Measurements from ENCODE around the gene P2RY6. TPM values are rescaled to one million over a fixed set of nuclear protein-coding genes. Genes with fewer than 3 reads are reported as not detected.
"Not testable (repeated sequence)": the region's sequence is repeated elsewhere in the genome, so short reads cannot be mapped to it uniquely, and the experiment has no call there.

P2RY6 gene, protein sequence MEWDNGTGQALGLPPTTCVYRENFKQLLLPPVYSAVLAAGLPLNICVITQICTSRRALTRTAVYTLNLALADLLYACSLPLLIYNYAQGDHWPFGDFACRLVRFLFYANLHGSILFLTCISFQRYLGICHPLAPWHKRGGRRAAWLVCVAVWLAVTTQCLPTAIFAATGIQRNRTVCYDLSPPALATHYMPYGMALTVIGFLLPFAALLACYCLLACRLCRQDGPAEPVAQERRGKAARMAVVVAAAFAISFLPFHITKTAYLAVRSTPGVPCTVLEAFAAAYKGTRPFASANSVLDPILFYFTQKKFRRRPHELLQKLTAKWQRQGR
- 0.17 TPM in 1 of 2 replicates, not detected in the other for total RNA-seq (2014; rRNA removed)
- polyA plus RNA-seq (2012) = 0.60 TPM

DNA sequence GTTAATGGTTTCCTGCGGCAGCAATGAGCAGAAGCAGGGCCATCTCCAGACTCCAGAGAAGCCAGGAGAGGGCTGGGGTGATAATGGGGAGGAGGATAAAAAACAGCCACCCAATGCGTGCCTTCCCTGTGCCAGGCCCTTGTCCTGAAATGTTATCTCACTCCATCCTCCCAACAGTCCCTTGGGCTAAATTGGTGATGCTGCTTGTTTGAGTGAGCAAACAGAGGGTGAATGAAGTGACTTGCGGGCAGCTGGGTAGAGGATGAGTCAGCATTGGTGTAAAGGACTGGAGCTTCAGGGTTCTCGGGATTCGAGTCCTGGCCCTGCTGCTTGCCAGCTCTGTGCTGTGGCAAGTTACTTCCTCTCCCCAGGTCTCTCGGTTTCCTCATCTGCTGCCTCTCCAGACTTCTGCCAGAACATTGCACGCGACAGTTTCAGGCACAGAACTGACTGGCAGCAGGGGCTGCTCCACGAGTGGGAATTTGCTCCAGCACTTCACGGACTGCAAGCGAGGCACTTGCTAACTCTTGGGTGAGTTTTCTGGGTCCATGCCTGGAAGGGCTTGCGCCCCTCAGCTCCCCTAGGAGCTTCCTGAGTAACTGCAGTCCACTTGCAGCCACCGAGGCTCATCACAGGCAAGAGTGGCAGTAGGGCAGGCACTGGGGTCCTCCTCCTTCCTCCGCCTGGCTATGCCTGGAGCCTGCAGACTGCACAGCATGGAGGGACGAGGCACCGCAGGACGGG is at the start of gene P2RY6:
TSS of gene P2RY6 (plus strand) at position 403 of the 744 bp plus-strand sequence. CDS start 24,181 bp downstream, outside the sequence.
- peak; percentile 67 for DNase-seq (ENCODE audit: low read depth)

DNA sequence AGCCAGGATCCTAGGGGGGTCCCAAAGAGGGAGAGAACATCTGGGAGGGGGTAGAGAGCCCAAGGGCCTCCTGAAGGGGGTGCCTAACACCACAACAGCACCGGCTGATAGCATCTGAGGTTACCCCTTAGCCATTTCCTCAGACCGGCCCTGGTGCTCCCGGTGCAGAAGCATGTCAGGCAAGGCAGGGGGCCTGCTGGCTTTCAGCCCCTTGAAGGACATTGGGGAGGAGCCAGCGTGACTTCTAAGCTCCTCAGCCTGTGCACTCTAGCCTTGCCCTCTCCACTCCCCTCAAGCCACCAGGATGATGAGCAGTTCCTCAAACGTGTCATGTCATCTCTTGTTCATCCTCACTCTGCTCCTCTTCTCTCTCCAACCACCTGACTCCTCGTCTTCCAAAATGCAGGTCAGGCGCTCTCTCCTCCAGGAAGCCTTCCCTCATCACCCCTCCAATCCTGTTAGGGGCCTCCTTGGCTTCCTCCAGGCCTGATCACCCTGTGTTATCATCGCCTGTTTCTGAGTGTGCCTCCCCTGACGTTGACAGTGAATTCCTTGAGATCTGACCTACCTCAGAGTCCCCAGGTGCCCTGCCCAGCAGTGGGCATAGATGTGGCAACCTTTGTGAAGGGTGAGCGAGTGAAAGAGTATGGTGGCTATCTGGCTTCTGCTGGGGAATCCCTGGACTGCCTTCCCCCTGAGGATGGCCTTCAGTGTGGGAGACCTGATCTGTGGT is 48.0 kb upstream of the P2RY6 start:
- DNase-seq (ENCODE audit: low read depth) = no peak

DNA sequence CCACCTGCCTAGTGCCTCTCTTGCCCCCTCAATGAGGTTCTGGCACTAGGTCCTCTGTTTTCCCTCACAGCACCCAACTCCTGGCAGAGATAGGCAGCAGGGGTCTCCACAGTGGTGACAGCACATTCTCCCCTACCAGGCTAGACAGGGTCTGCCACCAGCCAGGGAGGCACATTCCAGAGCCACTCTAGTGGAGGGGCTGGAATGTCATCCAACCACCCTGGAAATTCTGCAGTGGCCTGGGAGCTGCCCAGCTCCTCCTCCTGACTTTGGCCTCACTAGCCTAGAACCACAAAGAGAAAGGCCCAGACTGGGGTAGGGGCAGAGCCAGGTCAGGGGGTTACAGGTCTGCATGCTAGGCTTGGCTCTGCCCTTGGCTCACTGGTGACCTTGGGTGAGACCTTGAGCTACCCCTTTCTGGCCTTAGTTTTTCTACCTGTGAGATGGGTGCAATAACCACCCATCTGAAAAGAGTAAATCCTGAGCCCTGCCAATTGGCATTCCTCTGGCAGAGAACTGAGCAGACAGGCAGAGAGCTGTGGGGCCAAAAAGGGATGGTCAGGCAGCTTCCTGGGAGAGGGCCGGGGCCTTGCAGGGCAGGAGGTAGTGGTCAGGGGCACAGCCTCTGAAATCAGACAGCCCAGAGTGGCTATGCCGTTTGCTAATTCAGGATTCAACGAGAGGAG is 47.0 kb upstream of the P2RY6 start:
- DNase-seq (ENCODE audit: low read depth) = no peak

DNA sequence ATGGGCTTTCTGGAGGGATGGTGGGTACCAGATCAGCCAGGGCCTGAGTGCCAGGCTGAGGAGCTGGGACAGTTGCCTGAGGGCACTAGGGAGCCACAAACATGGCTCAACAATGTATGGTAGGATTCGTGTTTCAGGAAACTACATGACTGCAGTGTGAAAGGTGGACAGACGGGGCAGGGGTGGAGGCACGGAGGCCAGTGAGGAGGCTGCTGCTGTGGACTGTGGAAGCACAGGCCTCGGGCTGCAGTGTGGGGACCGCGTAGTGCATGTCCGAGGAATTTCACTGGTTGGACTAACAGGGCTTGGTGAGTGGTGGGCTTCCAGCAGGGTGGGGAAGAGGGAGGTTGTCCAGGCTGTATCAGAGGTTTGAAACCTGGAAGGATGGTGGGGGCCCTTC is 46.3 kb upstream of the P2RY6 start:
- DNase-seq (ENCODE audit: low read depth) = no peak

DNA sequence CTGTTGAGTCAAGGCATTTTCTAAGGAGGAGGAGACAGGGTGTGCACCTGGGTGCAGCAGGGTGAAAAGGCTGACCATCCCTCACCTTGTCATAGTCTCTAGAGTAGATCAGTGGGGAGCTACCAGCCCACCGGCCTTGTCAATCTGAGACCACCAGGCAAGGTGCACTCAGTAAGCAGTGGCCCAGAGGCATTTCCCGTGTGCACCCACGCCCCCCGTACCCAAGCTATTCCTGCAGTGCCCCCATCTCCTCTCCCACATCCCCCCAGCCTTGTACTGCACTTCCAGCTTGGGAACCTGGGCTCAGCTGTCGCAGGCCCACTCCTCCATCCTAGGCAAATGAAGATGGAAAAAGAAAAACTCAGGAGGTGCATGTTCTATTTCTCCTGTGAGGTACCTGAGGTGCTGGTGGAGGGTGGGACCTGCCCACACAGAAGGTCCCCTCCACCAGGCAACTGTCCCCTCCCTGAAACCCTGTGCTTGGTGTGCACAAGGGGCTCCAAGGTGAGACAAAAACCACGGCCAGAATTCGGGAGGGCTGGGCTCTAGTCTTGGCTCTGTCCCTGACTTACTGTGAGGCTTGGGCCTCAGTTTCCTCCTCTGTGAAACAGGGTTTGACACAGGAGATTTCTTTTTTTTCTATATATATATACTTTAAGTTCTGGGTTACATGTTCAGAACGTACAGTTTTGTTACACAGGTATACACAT is 45.7 kb upstream of the P2RY6 start:
- DNase-seq (ENCODE audit: low read depth) = no peak

DNA sequence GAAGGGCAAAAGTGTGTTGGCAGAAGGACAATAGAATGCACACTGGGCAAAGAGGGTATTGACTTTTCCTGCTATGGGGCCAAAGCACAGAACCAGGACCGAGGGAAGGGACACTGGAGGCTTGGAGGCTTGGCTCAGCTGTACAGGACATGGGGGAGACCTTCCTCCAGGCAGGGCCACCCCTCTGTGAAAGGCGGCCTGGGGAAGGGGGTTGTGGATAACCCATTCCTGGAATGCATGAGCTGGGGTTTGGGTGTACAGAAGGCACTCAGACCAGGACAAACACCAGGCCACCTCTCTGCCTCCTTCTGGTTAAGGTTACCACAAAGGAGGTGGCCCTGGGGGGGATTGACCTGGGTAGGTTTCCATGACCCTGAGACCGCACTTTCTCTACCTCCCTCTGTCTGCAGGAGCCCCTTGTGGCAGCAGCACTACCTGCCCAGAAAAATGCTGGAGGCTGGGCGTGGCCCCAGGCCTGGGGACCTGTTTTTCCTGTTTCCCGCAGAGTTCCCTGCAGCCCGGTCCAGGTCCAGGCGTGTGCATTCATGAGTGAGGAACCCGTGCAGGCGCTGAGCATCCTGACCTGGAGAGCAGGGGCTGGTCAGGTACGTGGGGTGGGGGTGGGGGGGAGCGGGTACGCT is 44.4 kb upstream of the P2RY6 start:
- DNase-seq (ENCODE audit: low read depth) = no peak

DNA sequence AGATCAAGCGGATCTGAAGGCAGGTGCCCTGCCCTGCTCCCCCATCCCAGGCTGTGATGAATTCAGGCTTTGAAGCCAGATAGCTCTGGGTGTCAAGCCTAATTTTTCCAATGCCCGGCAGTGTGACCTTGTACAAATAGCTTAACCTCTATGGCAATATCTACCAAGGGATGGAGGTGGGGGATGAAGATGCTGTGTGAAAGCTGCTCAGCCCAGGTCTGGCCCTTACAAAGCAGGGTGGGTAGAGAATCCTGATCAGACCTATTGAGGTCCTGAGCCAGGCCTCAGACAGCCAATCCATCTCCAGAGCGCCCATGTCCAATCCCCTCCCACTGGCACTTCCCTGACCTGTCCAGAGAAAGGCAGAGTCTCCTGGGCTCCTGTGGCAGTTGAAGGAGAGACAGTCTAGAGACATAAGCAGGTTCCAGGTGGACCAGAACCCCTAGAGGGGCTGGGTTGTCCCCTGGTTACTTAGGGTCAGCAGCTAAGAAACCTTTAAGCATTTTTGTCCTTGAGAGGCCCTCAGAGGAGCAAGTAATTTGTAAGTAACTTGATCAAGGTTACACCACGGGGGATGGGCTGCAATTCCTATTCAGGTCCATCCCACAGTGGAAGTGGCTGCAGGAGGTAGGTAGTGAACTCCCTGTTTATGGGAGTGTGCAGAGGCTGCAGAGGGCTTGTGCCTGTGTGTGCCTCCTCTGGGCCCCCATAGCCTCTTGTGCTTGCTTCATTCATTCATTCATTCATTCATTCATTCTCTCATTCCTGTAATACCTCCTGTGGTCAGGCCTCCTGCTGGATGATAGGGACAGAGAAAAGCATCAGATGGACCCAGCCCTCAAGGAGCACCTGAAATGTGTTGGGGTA is 43.6 kb upstream of the P2RY6 start:
- DNase-seq (ENCODE audit: low read depth) = no peak

DNA sequence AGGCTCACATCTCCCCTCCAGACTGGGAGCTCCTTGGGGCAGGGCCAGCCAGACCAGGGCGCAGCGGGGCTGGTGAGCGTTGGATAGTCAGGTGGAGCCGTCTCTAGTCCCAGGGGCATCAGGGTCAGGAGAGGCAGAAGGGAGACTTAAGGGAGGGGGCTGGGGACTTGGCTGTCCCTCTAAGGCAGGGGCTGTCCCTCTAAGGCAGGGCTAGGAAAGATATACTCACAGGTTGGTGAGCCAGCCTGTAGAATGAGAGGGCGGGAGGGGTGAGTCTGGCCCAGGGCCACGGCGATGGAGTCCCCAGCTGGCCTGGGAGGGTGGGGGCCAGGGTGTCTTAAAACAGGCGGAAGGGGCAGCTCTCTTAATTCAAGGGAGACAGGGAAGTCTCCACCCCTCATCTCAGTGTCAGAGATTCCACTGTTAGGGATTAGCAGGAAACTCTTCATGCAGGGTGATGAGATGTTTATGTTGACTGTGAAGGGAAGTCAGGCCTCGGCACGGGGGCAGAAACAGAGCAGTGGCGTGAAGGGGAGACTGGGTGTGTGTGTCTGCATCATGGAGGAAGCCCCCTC is 42.7 kb upstream of the P2RY6 start:
- DNase-seq (ENCODE audit: low read depth) = no peak

DNA sequence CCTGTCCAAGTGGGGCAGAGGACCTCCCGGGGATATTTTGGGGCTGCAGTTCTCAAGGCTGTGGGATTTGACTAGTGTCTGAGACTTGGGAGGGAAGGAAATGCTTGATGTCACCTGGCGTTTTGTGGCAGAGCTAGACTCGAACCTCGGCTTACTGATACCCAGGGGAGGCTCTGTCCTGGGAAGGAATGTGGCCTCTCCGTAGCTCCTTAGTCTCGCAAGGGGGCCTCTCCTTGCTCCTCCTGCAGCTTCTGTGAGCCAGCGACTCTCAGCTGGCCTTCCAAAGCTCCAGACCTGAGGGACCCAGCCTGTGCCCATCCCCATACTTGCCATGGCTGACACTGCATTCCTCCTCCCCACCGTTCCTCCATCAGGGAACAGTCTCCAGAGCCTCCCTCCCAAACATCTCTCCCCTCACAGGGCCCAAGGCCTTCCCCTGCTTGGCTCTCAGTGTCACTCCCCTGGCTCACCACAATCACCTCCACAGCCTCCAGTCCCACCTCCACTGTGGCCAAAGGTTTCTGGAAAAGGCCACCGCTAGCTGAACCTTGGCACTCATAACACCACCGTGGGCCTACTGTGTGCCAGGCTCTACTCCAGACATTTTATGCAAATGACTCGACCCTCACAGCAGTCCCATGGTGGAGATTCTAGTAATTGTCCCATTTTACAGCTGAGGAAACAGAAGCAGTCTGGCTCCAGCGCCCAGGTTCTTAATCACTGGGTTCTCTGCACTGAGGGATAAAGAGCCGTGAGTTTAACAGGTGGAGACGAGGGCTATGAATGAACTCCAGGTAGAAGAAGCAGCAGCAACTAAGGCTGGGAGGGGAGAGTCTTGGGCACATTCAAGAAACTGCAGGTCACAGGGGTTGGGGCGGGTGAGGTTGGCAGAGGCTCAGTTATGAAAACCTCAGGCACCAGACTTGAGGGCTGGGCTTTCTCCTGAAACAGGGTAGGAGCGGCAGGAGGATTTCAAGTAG is 42.0 kb upstream of the P2RY6 start:
- DNase-seq (ENCODE audit: low read depth) = no peak

DNA sequence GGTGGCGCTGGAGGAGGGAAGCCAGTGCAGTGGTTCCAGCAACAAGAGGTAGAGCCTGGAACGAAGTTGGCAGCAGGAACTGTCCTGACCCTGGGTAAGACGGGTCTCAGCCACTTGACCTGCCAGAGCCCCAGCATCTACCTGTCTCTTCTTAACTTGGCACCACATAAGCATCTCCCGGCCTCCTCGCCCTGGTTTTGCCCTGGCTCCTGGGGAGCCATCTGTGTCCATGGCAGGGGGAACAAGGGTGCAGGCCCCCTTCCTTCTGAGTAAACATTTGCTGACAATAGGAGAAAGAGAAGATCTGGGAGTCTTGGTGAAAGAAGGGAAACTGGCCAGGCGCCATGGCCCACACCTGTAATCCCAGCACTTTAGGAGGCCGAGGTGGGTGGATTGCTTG is 41.2 kb upstream of the P2RY6 start:
- DNase-seq (ENCODE audit: low read depth) = no peak

DNA sequence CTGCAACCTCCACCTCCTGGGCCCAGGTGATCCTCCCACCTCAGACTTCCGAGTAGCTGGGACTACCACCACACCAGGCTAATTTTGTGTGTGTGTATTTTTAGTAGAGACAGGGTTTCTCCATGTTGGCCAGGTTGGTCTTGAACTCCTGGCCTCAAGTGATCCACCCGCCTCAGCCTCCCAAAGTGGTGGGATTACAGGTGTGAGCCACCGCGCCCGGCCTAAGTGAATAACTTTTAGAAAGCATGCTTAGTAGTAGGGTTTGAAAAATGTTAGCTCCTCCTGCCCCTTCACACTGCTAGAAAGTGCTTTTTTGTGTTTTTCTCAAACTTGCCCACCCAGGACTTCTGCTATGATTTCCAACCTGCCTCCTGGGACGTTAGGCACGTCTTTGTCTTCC is 39.7 kb upstream of the P2RY6 start:
- not testable (repeated sequence) for DNase-seq (ENCODE audit: low read depth)

DNA sequence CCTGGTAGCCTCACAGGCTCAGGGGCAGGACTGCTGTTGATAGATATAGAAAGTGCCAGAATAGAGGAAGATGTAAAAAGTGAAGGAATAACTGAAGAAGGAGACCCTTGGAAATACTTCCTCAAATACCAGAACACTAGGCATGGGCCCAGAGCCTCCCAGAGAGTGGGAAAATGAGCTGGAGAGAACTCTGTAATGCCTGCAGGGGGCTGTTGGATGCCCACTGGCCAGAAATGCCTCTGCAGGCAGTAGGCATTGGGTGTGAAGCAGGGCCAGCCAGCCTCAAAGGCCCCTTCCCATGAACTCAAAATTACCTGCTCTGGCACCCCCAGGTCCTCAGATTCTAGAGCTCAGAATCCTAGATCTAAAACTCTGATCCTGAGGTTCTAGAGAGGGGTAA is 38.9 kb upstream of the P2RY6 start:
- no peak for DNase-seq (ENCODE audit: low read depth)

DNA sequence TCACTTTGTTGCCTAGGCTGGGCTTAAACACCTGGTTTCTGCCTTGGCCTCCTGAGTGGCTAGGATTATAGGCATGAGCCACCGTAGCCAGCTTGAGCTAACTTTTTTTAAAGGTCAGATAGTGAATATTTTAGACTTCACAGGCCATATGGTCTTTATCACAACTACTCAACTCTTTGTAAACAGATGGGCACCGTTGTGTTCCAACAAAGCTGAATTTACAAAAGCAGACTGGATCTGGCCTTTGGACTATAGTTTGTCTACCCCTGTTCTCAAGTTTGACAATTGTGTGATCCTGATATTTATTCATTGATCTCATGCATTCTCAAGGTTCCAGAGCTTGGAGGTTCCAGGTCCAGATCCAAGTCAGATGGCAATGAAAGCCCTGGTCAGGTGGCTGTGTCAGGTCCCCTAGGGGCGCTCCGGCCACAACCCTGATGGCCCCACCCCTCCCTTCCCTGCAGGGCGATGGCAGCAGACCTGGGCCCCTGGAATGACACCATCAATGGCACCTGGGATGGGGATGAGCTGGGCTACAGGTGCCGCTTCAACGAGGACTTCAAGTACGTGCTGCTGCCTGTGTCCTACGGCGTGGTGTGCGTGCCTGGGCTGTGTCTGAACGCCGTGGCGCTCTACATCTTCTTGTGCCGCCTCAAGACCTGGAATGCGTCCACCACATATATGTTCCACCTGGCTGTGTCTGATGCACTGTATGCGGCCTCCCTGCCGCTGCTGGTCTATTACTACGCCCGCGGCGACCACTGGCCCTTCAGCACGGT is 38.3 kb upstream of the P2RY6 start:
- no peak for DNase-seq (ENCODE audit: low read depth)

DNA sequence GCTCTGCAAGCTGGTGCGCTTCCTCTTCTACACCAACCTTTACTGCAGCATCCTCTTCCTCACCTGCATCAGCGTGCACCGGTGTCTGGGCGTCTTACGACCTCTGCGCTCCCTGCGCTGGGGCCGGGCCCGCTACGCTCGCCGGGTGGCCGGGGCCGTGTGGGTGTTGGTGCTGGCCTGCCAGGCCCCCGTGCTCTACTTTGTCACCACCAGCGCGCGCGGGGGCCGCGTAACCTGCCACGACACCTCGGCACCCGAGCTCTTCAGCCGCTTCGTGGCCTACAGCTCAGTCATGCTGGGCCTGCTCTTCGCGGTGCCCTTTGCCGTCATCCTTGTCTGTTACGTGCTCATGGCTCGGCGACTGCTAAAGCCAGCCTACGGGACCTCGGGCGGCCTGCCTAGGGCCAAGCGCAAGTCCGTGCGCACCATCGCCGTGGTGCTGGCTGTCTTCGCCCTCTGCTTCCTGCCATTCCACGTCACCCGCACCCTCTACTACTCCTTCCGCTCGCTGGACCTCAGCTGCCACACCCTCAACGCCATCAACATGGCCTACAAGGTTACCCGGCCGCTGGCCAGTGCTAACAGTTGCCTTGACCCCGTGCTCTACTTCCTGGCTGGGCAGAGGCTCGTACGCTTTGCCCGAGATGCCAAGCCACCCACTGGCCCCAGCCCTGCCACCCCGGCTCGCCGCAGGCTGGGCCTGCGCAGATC is 37.5 kb upstream of the P2RY6 start:
- DNase-seq (ENCODE audit: low read depth) = no peak

DNA sequence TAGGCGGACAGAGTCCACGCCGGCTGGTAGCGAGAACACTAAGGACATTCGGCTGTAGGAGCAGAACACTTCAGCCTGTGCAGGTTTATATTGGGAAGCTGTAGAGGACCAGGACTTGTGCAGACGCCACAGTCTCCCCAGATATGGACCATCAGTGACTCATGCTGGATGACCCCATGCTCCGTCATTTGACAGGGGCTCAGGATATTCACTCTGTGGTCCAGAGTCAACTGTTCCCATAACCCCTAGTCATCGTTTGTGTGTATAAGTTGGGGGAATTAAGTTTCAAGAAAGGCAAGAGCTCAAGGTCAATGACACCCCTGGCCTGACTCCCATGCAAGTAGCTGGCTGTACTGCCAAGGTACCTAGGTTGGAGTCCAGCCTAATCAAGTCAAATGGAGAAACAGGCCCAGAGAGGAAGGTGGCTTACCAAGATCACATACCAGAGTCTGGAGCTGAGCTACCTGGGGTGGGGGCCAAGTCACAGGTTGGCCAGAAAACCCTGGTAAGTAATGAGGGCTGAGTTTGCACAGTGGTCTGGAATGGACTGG is 36.8 kb upstream of the P2RY6 start:
- DNase-seq (ENCODE audit: low read depth) = no peak

DNA sequence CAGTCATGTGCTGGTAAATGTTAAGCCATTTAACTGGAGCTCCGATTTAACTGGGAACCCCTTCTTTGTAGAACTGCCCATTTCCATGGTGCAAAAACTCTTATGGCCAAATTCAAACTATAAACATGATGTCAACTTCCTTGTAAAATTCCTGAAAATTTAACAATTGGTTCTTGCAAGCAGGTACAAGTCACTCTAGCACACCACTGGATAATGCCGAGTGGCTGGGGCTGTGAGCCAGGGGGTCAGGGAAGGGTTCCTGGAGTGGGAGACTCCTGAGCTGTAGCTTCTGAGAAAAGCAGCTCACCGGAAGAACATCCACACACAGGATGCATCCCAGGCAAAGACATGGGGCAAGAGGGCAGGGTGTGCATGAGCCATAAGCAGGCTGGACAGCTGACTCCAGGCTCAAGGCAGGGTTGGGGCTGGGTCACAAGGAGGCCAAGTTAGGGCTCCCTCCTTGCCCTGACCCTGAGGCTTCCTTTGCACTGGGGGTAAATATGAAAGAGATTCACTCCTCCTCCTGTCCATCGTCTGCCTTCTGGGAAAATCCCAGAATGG is 35.9 kb upstream of the P2RY6 start:
- DNase-seq (ENCODE audit: low read depth) = no peak

Data from LHCN-M2 (cell line).